Body of pancreas (tissue), 4 donors: ENCODE data around the gene ERICH3.

Experiments used
- CTCF ChIP-seq, 7 experiments: fragments of 450-650 bp in 4 of 7; fragments of 200-600 bp in 3 of 7; sonication (generic) in 3 of 7; IDR thresholded peaks; one replicate each; pipeline ENCODE4 v1.5.1; 2016 to 2019; ENCODE audit warnings: antibody characterized with exemption in 7 of 7
- POLR2A ChIP-seq, 3 donors: fragments of 450-650 bp; IDR thresholded peaks; one replicate each; pipeline ENCODE4 v1.6.1; 2016; ENCODE audit warnings: antibody characterized with exemption in 3 of 3, mild to moderate bottlenecking in 2 of 3

DNA sequence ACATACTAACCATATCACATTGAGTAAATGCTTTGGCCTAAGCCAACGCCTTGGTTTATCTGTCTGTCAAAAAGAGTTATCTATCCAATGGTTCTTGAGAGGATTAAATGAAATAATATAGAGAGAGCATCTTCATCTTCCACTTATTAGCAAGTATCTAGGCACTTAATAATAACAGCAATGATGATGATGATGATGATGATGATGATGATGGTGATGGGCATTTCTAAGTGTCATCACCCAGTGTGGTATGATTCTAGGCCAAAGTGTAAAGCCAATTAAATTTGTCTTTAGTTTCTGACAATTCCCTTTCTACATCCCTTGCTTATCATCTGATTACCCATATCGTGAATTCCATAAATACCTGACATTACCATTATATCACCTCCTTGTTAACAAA, 95.5 kb downstream of the ERICH3 start:
- TF ChIP-seq CTCF (IDR thresholded peaks at IDR 0.05): no peak
- TF ChIP-seq POLR2A (IDR thresholded peaks at IDR 0.05): no peak
